ENCODE data around the gene KCNJ6. TPM values are rescaled to one million over a fixed set of nuclear protein-coding genes. Genes with fewer than 3 reads are reported as not detected.

KCNJ6 gene
- total RNA-seq, 1 experiment from 2014 or later, result 1.2 TPM

GRCh38 chr21:37766129-37766528 is 150.1 kb downstream of the KCNJ6 start:
- no peak for DNase-seq
- H3K56ac ChIP-seq (ENCODE audit: insufficient read length, low read depth, low read length), result no peak overlapping the region
- H3K27me3 ChIP-seq (ENCODE audit: insufficient read depth, low read length), result no peaks in the 10 kb centered on the region
- Mint-ChIP-seq H3K9me3 (peaks cover 14 to 19% of the 10 kb centered on the region in 2 experiments), H3K4me1 (peaks cover 21 to 25% of the 10 kb centered on the region in 2 experiments), H3K4me3 (no peak overlapping the region; a peak in 1 of 5 replicates), H3K36me3 (ENCODE audit: insufficient read depth in 1 of 3, low read depth in 3 of 3) (peaks cover 0 to 22% (median 12%) of the 10 kb centered on the region in 3 experiments; a peak in 5 of 7 replicates), H3K27ac (no peak overlapping the region), H3K27me3 (ENCODE audit: low read depth) (no peaks in the 10 kb centered on the region)
- no peaks in the 10 kb centered on the region for H3K23me2 ChIP-seq (ENCODE audit: insufficient read length, low read depth, low read length, poor library complexity, severe bottlenecking)
- TF ChIP-seq, protein P1, sequence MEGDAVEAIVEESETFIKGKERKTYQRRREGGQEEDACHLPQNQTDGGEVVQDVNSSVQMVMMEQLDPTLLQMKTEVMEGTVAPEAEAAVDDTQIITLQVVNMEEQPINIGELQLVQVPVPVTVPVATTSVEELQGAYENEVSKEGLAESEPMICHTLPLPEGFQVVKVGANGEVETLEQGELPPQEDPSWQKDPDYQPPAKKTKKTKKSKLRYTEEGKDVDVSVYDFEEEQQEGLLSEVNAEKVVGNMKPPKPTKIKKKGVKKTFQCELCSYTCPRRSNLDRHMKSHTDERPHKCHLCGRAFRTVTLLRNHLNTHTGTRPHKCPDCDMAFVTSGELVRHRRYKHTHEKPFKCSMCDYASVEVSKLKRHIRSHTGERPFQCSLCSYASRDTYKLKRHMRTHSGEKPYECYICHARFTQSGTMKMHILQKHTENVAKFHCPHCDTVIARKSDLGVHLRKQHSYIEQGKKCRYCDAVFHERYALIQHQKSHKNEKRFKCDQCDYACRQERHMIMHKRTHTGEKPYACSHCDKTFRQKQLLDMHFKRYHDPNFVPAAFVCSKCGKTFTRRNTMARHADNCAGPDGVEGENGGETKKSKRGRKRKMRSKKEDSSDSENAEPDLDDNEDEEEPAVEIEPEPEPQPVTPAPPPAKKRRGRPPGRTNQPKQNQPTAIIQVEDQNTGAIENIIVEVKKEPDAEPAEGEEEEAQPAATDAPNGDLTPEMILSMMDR (conservative IDR thresholded peaks at IDR 0.05), result no peak
- no peaks in the 10 kb centered on the region for H3K9me3 ChIP-seq (ENCODE audit: control insufficient read depth, low read depth, low read length)
- no peak overlapping the region for H3K9ac ChIP-seq (ENCODE audit: extremely low read depth, insufficient read length, low read length)
- no peak overlapping the region for H2AFZ ChIP-seq (ENCODE audit: low read length)
- H2BK12ac ChIP-seq (ENCODE audit: insufficient read length, low read depth, low read length), result no peak overlapping the region
- H4K8ac ChIP-seq (replicated peaks; ENCODE audit: insufficient read length, low read depth, low read length), result no peak overlapping the region
- no peak overlapping the region for H4K91ac ChIP-seq (ENCODE audit: insufficient read length, low read depth, low read length)
- H3K4ac ChIP-seq (ENCODE audit: low read depth, low read length), result no peak overlapping the region
- H3K18ac ChIP-seq (ENCODE audit: insufficient read length, low read depth, low read length), result no peak overlapping the region
- H2BK20ac ChIP-seq (ENCODE audit: low read depth, low read length, poor library complexity, severe bottlenecking), result no peak overlapping the region
- no peaks in the 10 kb centered on the region for H3K4me1 ChIP-seq (ENCODE audit: insufficient read depth, low read length)
- H3K27ac ChIP-seq (ENCODE audit: insufficient read length, low read depth, low read length), result no peak overlapping the region
- H3T11ph ChIP-seq (ENCODE audit: low read length), result no peak overlapping the region
- no peak overlapping the region for H3K14ac ChIP-seq (ENCODE audit: insufficient read depth, low read length)
- no peaks in the 10 kb centered on the region for H3K79me1 ChIP-seq (ENCODE audit: insufficient read depth, low read depth, low read length, poor library complexity, severe bottlenecking)
- no CpG with 5 or more reads among the region's 5 CpGs for WGBS (ENCODE audit: extremely low coverage, insufficient read length, low lambda C conversion rate)
- no peak overlapping the region for H2BK120ac ChIP-seq (ENCODE audit: low read depth, low read length, poor library complexity, severe bottlenecking)
- no peak overlapping the region for H3K4me2 ChIP-seq (ENCODE audit: insufficient read depth, insufficient read length, low read length)
- H2BK5ac ChIP-seq (ENCODE audit: insufficient read length, low read length), result no peak overlapping the region
- no peak overlapping the region for H4K5ac ChIP-seq (ENCODE audit: insufficient read length, low read depth, low read length)
- H4K20me1 ChIP-seq (ENCODE audit: control insufficient read depth, insufficient read depth, insufficient read length), result no peaks in the 10 kb centered on the region
- H3K23ac ChIP-seq (ENCODE audit: insufficient read length, low read depth, low read length), result no peak overlapping the region
- no peak overlapping the region for H2AK5ac ChIP-seq (ENCODE audit: insufficient read length, low read length)
- H3K79me2 ChIP-seq (ENCODE audit: insufficient read depth, low read length), result no peaks in the 10 kb centered on the region
- no peak overlapping the region for H2BK15ac ChIP-seq (ENCODE audit: low read depth, low read length)

All from H9 (cell line).